ENCODE data around the gene GUF1. TPM values are rescaled to one million over a fixed set of nuclear protein-coding genes. Genes with fewer than 3 reads are reported as not detected.

The GUF1 gene, protein sequence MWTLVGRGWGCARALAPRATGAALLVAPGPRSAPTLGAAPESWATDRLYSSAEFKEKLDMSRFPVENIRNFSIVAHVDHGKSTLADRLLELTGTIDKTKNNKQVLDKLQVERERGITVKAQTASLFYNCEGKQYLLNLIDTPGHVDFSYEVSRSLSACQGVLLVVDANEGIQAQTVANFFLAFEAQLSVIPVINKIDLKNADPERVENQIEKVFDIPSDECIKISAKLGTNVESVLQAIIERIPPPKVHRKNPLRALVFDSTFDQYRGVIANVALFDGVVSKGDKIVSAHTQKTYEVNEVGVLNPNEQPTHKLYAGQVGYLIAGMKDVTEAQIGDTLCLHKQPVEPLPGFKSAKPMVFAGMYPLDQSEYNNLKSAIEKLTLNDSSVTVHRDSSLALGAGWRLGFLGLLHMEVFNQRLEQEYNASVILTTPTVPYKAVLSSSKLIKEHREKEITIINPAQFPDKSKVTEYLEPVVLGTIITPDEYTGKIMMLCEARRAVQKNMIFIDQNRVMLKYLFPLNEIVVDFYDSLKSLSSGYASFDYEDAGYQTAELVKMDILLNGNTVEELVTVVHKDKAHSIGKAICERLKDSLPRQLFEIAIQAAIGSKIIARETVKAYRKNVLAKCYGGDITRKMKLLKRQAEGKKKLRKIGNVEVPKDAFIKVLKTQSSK
- 10 to 100 TPM; 13.5 to 49.8 (median 20.0) TPM for total RNA-seq

DNA sequence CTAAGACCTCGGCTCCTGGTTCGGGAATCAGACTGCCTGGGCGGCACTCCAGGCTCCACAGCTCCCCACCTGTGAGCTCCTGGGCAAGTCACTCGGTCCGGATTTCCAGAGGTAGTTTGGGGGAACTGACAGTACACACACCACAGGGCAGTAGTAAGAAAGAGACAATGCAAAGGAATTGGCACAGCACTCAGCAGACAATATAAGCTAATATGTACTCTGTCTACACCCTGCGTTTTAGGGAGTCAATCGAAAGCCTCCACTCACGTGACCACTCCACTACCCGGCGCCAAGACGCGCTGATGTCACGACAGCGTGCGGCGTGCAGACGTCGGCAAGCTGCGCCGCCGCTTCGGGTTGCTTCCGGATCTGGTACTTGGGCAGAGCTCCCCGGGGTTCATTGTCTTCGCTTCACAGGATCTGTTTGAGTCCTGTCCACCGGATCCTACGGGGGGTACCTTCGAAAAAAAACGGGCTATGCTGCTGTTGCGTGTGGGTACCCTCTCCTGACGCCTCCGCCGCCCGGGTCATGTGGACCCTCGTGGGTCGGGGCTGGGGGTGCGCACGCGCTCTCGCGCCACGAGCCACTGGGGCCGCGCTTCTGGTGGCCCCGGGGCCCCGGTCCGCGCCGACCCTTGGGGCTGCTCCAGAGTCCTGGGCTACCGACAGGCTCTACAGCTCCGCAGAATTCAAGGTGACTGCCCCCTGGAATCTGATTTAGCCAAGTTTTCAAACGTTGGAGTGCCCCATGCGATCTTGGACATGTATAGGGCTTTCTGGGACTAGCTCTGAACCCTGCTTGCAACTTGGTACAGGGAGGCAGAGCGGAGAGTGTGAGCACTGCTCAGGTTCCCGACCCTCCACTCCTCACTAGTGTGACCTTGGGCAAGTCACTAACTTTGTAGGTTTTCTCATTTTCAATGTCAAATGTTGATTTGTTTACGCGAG is at the start of gene GUF1:
Gene GUF1, plus strand, starts transcription at position 327 of the 948 bp plus-strand sequence. Its CDS starts 203 bp downstream, at position 530.
- intact Hi-C loops (cut with DNase I; ENCODE audit: low total_unique reads) (no loop called here), in situ Hi-C loops (cut with MboI; ENCODE audit: low pct_ligation_motif_present in 1 of 4, low pct_unique_long_range_greater_than_20kb in 1 of 4, low sequenced_read_pairs in 3 of 4) (no loop called here)
- no peaks in the 10 kb centered on the region for H3K27me3 ChIP-seq
- peak; percentile 92 for DNase-seq
- 0% methylated on average over 4 to 36 of the region's 57 CpGs for WGBS, 2 donors (ENCODE audit: low coverage in 1 of 2)
- peaks cover 0 to 21% (median 2%) of the 10 kb centered on the region in 4 donors for H3K36me3 ChIP-seq
- peak within 1 kb of the TSS; percentile 80 to 93 (median 90) for H3K27ac ChIP-seq
- peak; percentile 73 to 85 (median 81) for TF ChIP-seq POLR2AphosphoS5 (IDR thresholded peaks at IDR 0.05)
- no peak for TF ChIP-seq EP300 (IDR thresholded peaks at IDR 0.05; ENCODE audit: low read depth)
- TF ChIP-seq POLR2A (IDR thresholded peaks at IDR 0.05): peak; percentile 81
- peaks cover 2 to 28% (median 19%) of the 10 kb centered on the region in 4 donors for H3K4me1 ChIP-seq
- H3K9me3 ChIP-seq: no peaks in the 10 kb centered on the region
- H3K4me3 ChIP-seq: peak within 1 kb of the TSS; percentile 67 to 89 (median 78)

DNA sequence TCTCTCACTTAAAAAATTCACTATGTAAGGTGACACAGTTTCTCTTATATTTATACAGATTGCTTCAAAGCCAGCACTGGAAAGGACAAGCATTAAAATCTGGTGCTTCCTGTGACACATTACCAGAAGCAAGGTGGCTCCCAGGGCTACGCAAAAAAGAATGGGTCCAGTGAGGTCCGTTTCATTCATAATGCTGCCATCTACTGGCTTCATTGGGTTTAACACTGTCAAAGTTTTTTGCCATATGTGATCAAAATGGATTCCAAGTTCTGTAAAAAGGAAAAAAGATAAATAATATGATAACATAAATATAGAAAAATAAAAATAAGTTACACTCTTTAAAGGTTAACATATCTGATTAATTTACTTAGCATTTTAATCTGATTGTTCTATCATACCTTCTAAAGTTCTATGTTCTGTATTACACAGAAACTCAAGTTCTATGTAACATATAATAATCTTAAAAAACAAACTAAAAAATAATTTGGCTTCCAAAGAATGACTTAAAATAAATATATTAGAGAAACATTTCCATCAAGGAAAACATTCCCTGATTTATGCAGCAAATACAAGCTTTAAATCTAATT is 48.8 kb upstream of the GUF1 start:
- H3K36me3 ChIP-seq: no peaks in the 10 kb centered on the region
- TF ChIP-seq, protein P1, sequence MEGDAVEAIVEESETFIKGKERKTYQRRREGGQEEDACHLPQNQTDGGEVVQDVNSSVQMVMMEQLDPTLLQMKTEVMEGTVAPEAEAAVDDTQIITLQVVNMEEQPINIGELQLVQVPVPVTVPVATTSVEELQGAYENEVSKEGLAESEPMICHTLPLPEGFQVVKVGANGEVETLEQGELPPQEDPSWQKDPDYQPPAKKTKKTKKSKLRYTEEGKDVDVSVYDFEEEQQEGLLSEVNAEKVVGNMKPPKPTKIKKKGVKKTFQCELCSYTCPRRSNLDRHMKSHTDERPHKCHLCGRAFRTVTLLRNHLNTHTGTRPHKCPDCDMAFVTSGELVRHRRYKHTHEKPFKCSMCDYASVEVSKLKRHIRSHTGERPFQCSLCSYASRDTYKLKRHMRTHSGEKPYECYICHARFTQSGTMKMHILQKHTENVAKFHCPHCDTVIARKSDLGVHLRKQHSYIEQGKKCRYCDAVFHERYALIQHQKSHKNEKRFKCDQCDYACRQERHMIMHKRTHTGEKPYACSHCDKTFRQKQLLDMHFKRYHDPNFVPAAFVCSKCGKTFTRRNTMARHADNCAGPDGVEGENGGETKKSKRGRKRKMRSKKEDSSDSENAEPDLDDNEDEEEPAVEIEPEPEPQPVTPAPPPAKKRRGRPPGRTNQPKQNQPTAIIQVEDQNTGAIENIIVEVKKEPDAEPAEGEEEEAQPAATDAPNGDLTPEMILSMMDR (IDR thresholded peaks at IDR 0.05): peak; percentile 24 to 67 (median 58)
- TF ChIP-seq EP300 (IDR thresholded peaks at IDR 0.05; ENCODE audit: low read depth): no peak
- intact Hi-C loops (cut with DNase I; ENCODE audit: low total_unique reads): no loop called here
- WGBS, 2 donors (ENCODE audit: low coverage in 1 of 2): 4% methylated on average over 2 of the region's 2 CpGs
- H3K4me3 ChIP-seq: no peak overlapping the region
- H3K4me1 ChIP-seq: no peaks in the 10 kb centered on the region
- no peaks in the 10 kb centered on the region for H3K9me3 ChIP-seq
- no peak for DNase-seq
- H3K27me3 ChIP-seq: no peaks in the 10 kb centered on the region
- in situ Hi-C loops (cut with MboI; ENCODE audit: low pct_ligation_motif_present in 1 of 4, low pct_unique_long_range_greater_than_20kb in 1 of 4, low sequenced_read_pairs in 3 of 4): no loop called here
- no peak overlapping the region for H3K27ac ChIP-seq

DNA sequence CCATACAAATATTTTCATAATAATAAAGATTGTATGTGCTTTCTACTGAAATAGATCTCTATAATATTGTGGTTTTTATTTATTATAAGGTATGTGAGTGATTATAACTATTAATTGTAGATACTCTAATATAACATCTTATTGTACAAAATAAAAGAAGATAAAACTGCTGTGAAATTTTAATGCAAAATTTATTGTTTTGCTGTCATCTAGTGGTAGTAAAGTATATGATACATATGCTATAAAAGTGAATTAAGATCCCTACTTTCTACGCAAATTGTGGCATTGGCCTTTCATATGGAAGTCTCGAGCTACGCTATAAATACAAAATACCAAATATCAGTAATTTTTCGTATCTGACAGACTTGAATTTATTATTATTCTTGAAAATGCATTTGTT is 46.1 kb upstream of the GUF1 start:
- intact Hi-C loops (cut with DNase I; ENCODE audit: low total_unique reads) (no loop called here), in situ Hi-C loops (cut with MboI; ENCODE audit: low pct_ligation_motif_present in 1 of 4, low pct_unique_long_range_greater_than_20kb in 1 of 4, low sequenced_read_pairs in 3 of 4) (no loop called here)
- H3K36me3 ChIP-seq: no peaks in the 10 kb centered on the region
- no peak overlapping the region for H3K27ac ChIP-seq
- DNase-seq: no peak
- WGBS, 2 donors (ENCODE audit: low coverage in 1 of 2): 66 to 68% methylated on average over 4 of the region's 4 CpGs
- H3K9me3 ChIP-seq: no peaks in the 10 kb centered on the region
- no peaks in the 10 kb centered on the region for H3K4me1 ChIP-seq
- TF ChIP-seq EP300 (IDR thresholded peaks at IDR 0.05; ENCODE audit: low read depth) (no peak), POLR2A (IDR thresholded peaks at IDR 0.05) (no peak), POLR2AphosphoS5 (IDR thresholded peaks at IDR 0.05) (no peak)
- TF ChIP-seq, protein P1 (IDR thresholded peaks at IDR 0.05): no peak
- H3K27me3 ChIP-seq: no peaks in the 10 kb centered on the region
- H3K4me3 ChIP-seq: no peak overlapping the region

DNA sequence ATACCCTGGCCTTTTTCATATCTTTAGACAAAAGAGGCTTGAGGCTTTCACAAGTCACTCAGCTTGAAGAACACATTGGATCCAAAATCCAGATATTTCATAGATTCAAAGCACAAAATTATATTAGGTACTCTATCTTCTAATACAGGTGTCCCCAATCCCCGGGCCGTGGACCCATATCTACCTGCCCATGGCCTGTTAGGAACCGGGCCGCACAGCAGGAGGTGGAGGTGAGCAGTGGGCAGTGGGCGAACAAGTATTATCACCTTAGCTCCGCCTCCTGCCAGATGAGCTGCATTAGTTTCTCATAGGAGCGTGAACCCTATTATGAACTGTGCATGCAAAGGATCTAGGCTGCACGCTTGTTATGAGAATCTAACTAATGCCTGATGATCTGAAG is 45.5 kb upstream of the GUF1 start:
- in situ Hi-C loops (cut with MboI; ENCODE audit: low pct_ligation_motif_present in 1 of 4, low pct_unique_long_range_greater_than_20kb in 1 of 4, low sequenced_read_pairs in 3 of 4) (no loop called here), intact Hi-C loops (cut with DNase I; ENCODE audit: low total_unique reads) (no loop called here)
- Histone ChIP-seq H3K4me3 (no peak overlapping the region), H3K4me1 (no peaks in the 10 kb centered on the region), H3K27me3 (no peaks in the 10 kb centered on the region), H3K27ac (no peak overlapping the region), H3K36me3 (no peaks in the 10 kb centered on the region), H3K9me3 (no peaks in the 10 kb centered on the region)
- TF ChIP-seq POLR2A (IDR thresholded peaks at IDR 0.05) (no peak), EP300 (IDR thresholded peaks at IDR 0.05; ENCODE audit: low read depth) (no peak), POLR2AphosphoS5 (IDR thresholded peaks at IDR 0.05) (no peak)
- TF ChIP-seq, protein P1 (IDR thresholded peaks at IDR 0.05): no peak
- 78 to 83% methylated on average over 7 to 8 of the region's 8 CpGs for WGBS, 2 donors (ENCODE audit: low coverage in 1 of 2)
- DNase-seq: no peak
